ENCODE results near the gene RPS3. TPM values are rescaled to one million over a fixed set of nuclear protein-coding genes. Genes with fewer than 3 reads are reported as not detected.

The RPS3 gene
- total and polyA plus RNA-seq, 9 of the 15 experiments (the other 6 are each of a cell fraction or from before 2014, with no cell fraction given): 2,700 to 5,771 (median 3,679) TPM

- TF ChIP-seq ZNF408 (CRISPR knock-in tag; IDR thresholded peaks at IDR 0.05; ENCODE audit: low read depth): no peak
- peak; percentile 57 for TF ChIP-seq SP1 (CRISPR knock-in tag; IDR thresholded peaks at IDR 0.05)
- TF ChIP-seq SRSF3 (IDR thresholded peaks at IDR 0.05; ENCODE audit: insufficient read depth, low read length): 0 out of 2 replicates have a peak, but pooled peaks have one; percentile 20
- 0 out of 2 replicates have a peak, but pooled peaks have one; percentile 28 for TF ChIP-seq SMAD4 (CRISPR knock-in tag; conservative IDR thresholded peaks at IDR 0.05)
- TF ChIP-seq ZNF586 (CRISPR knock-in tag; conservative IDR thresholded peaks at IDR 0.05): no peak
- TF ChIP-seq TBP (optimal IDR thresholded peaks at IDR 0.05; ENCODE audit: low read depth, low read length): no peak
- TF ChIP-seq ZEB2 (IDR thresholded peaks at IDR 0.05): no peak
- no peak for TF ChIP-seq ZBTB1 (CRISPR knock-in tag; IDR thresholded peaks at IDR 0.05; ENCODE audit: borderline replicate concordance, low read depth)
- TF ChIP-seq C11orf30 (IDR thresholded peaks at IDR 0.05; ENCODE audit: low read depth): no peak
- no peak for TF ChIP-seq ARHGAP35 (IDR thresholded peaks at IDR 0.05; ENCODE audit: partially characterized antibody)
- TF ChIP-seq ZC3H11A (IDR thresholded peaks at IDR 0.05; ENCODE audit: low read depth, low read length): no peak
- no peak for TF ChIP-seq CAMTA2 (CRISPR knock-in tag; conservative IDR thresholded peaks at IDR 0.05)
- peak in 1 of 2 experiments; percentile 52; a peak in 1 of 4 replicates for TF ChIP-seq FOXA3 (CRISPR knock-in tag; conservative IDR thresholded peaks at IDR 0.05 in 1 of 2, IDR thresholded peaks at IDR 0.05 in 1 of 2)
- no peak for TF ChIP-seq ATF1 (CRISPR knock-in tag; IDR thresholded peaks at IDR 0.05)
- peak; percentile 27; the same call in 1 of the 2 replicates for TF ChIP-seq ATF1 (tag; IDR thresholded peaks at IDR 0.05)
- no peak for TF ChIP-seq NFIX (CRISPR knock-in tag; IDR thresholded peaks at IDR 0.05; ENCODE audit: low read depth)
- peak in 1 of 2 experiments; percentile 52; a peak in 2 of 4 replicates for TF ChIP-seq HDAC1 (IDR thresholded peaks at IDR 0.05)
- TF ChIP-seq TFE3 (CRISPR knock-in tag; IDR thresholded peaks at IDR 0.05): no peak
- no peak for TF ChIP-seq HMBOX1 (IDR thresholded peaks at IDR 0.05)
- TF ChIP-seq ZNF766 (CRISPR knock-in tag; conservative IDR thresholded peaks at IDR 0.05): peak; percentile 18; the same call in 1 of the 2 replicates
- no peak for TF ChIP-seq CHCHD3 (CRISPR knock-in tag; IDR thresholded peaks at IDR 0.05)
- peak; percentile 26 to 41 for TF ChIP-seq E2F6 (IDR thresholded peaks at IDR 0.05; ENCODE audit: borderline replicate concordance in 1 of 2, extremely low read depth in 1 of 2, insufficient read depth in 1 of 2, insufficient read length in 1 of 2, low read depth in 1 of 2, low read length in 1 of 2, poor library complexity in 1 of 2, severe bottlenecking in 1 of 2)
- TF ChIP-seq ARID1B (IDR thresholded peaks at IDR 0.05): no peak
- no peak for TF ChIP-seq TSC22D4 (tag; IDR thresholded peaks at IDR 0.05)
These were observed 48.4 kb upstream of the RPS3 start (continued) for GRCh38 chr11:75350743-75351540.

Data from K562 (cell line).